HEK293T (cell line): ENCODE data around the gene NIP7.

Source experiments
- CTCF ChIA-PET: fragments of 350-600 bp; formaldehyde crosslinking; extraction: SDS; loops from one replicate; lab custom pipeline; 2021; ENCODE audit warnings: antibody characterized with exemption, inconsistent platforms; lab: Yijun Ruan, JAX
- POLR2A ChIA-PET: fragments of 350-600 bp; formaldehyde crosslinking; extraction: SDS; loops from one replicate; lab custom pipeline; 2020; ENCODE audit warnings: antibody characterized with exemption, inconsistent platforms; lab: Yijun Ruan, JAX
- DNase-seq: peaks from one replicate; pipeline ENCODE4 v3.0.0; 2012; ENCODE audit warnings: mixed read lengths; ENCODE audit errors: extremely low spot score
- ARNT ChIP-seq: fragments of 450-650 bp; IDR thresholded peaks from 2 replicates; pipeline ENCODE4 v1.6.1; 2017; ENCODE audit warnings: mild to moderate bottlenecking
- BHLHE40 ChIP-seq: fragments of 450-650 bp; IDR thresholded peaks from 2 replicates; pipeline ENCODE4 v1.6.1; 2016; ENCODE audit warnings: mild to moderate bottlenecking, moderate library complexity, borderline replicate concordance
- CTBP1 ChIP-seq: fragments of 450-650 bp; IDR thresholded peaks from 2 replicates; pipeline ENCODE4 v1.6.1; 2016; ENCODE audit warnings: borderline replicate concordance
- ELF4 ChIP-seq: fragments of 450-650 bp; IDR thresholded peaks from 2 replicates; pipeline ENCODE4 v1.6.1; 2017; ENCODE audit warnings: antibody characterized with exemption
- FOXA1 ChIP-seq: fragments of 450-650 bp; IDR thresholded peaks from 2 replicates; pipeline ENCODE4 v1.6.1; 2016; ENCODE audit warnings: mild to moderate bottlenecking
- FOXK2 ChIP-seq: fragments of 450-650 bp; IDR thresholded peaks from 2 replicates; pipeline ENCODE4 v1.6.1; 2016; ENCODE audit warnings: mild to moderate bottlenecking
- FOXM1 ChIP-seq: fragments of 450-650 bp; IDR thresholded peaks from 2 replicates; pipeline ENCODE4 v1.6.1; 2017; ENCODE audit warnings: mild to moderate bottlenecking, borderline replicate concordance
- HDGF ChIP-seq: fragments of 450-650 bp; IDR thresholded peaks from 2 replicates; pipeline ENCODE4 v1.6.1; 2017; ENCODE audit warnings: antibody characterized with exemption, borderline replicate concordance
- L3MBTL2 ChIP-seq: fragments of 450-650 bp; conservative IDR thresholded peaks from 2 replicates; pipeline ENCODE4 v1.6.1; 2016; ENCODE audit warnings: mild to moderate bottlenecking
- LEF1 ChIP-seq: fragments of 450-650 bp; IDR thresholded peaks from 2 replicates; pipeline ENCODE4 v1.6.1; 2017; ENCODE audit warnings: mild to moderate bottlenecking, borderline replicate concordance
- NFRKB ChIP-seq: fragments of 450-650 bp; IDR thresholded peaks from 2 replicates; pipeline ENCODE4 v1.6.1; 2016; ENCODE audit warnings: mild to moderate bottlenecking, moderate library complexity
- PKNOX1 ChIP-seq: fragments of 450-650 bp; IDR thresholded peaks from 2 replicates; pipeline ENCODE4 v1.6.1; 2016
- SP1 ChIP-seq: fragments of 450-650 bp; IDR thresholded peaks from 2 replicates; pipeline ENCODE4 v1.6.1; 2017
- SUZ12 ChIP-seq: fragments of 450-650 bp; IDR thresholded peaks from 2 replicates; pipeline ENCODE4 v1.6.1; 2016; ENCODE audit warnings: mild to moderate bottlenecking
- TARDBP ChIP-seq: fragments of 450-650 bp; IDR thresholded peaks from 2 replicates; pipeline ENCODE4 v1.6.1; 2016
- ZNF384 ChIP-seq: fragments of 450-650 bp; IDR thresholded peaks from 2 replicates; pipeline ENCODE4 v1.6.1; 2016

NIP7 gene

GRCh38 chr16:69316595-69317034 is 23.0 kb upstream of the NIP7 start:
- TF ChIP-seq BHLHE40 (no peak), TARDBP (no peak), L3MBTL2 (no peak), HDGF (no peak), FOXA1 (no peak), ELF4 (no peak), NFRKB (no peak), FOXM1 (no peak), FOXK2 (no peak), ZNF384 (no peak), ARNT (no peak), CTBP1 (no peak), PKNOX1 (no peak), LEF1 (no peak), SUZ12 (no peak)
- POLR2A ChIA-PET = no interaction called here
- no peak for DNase-seq
- CTCF ChIA-PET = no interaction called here

GRCh38 chr16:69318177-69318910 is 21.2 kb upstream of the NIP7 start:
- TF ChIP-seq ARNT (no peak), TARDBP (no peak), CTBP1 (no peak), FOXA1 (no peak), SP1 (no peak), ZNF384 (no peak), FOXK2 (no peak), HDGF (no peak), LEF1 (no peak), ELF4 (no peak), SUZ12 (no peak), BHLHE40 (no peak)
- ChIA-PET CTCF (no interaction called here), POLR2A (no interaction called here)
- no peak for DNase-seq

- no peak for TF ChIP-seq FOXM1
- TF ChIP-seq LEF1 = no peak
- no peak for TF ChIP-seq TARDBP
- TF ChIP-seq FOXA1 = no peak
- TF ChIP-seq ZNF384 = no peak
- TF ChIP-seq FOXK2 = no peak
- no peak for TF ChIP-seq ELF4
- TF ChIP-seq CTBP1 = no peak
- TF ChIP-seq PKNOX1 = no peak
- no peak for TF ChIP-seq BHLHE40
- no peak for TF ChIP-seq NFRKB
- TF ChIP-seq L3MBTL2 = no peak
- TF ChIP-seq HDGF = no peak
- TF ChIP-seq SP1 = no peak
- TF ChIP-seq ARNT = no peak
- no peak for TF ChIP-seq SUZ12
- DNase-seq = no peak
- ChIA-PET POLR2A (no interaction called here), CTCF (no interaction called here)
These were observed 20.7 kb upstream of the NIP7 start for GRCh38 chr16:69318911-69319289.

GRCh38 chr16:69319381-69319780 is 20.2 kb upstream of the NIP7 start:
- ChIA-PET CTCF (no interaction called here), POLR2A (interaction anchor here (1.1 kb wide), 1 partner anchor 7 kb away, joined by 3 read pairs; no protein-coding TSS in a partner anchor)
- no peak for DNase-seq
- no peak for TF ChIP-seq NFRKB
- no peak for TF ChIP-seq ARNT
- TF ChIP-seq LEF1 = no peak
- no peak for TF ChIP-seq L3MBTL2
- TF ChIP-seq TARDBP = no peak
- TF ChIP-seq PKNOX1 = no peak
- no peak for TF ChIP-seq SUZ12
- TF ChIP-seq FOXA1 = no peak
- TF ChIP-seq ELF4 = no peak
- TF ChIP-seq FOXM1 = no peak
- no peak for TF ChIP-seq CTBP1
- no peak for TF ChIP-seq ZNF384
- no peak for TF ChIP-seq FOXK2
- no peak for TF ChIP-seq HDGF
- no peak for TF ChIP-seq BHLHE40
- no peak for TF ChIP-seq SP1

- DNase-seq = no peak
- ChIA-PET CTCF (no interaction called here), POLR2A (interaction anchor here (1.1 kb wide), 1 partner anchor 8 kb away, joined by 3 read pairs; no protein-coding TSS in a partner anchor)
- TF ChIP-seq FOXA1 = no peak
- TF ChIP-seq NFRKB = no peak
- no peak for TF ChIP-seq PKNOX1
- no peak for TF ChIP-seq CTBP1
- no peak for TF ChIP-seq BHLHE40
- TF ChIP-seq ARNT = no peak
- TF ChIP-seq FOXM1 = no peak
- no peak for TF ChIP-seq FOXK2
- no peak for TF ChIP-seq HDGF
- no peak for TF ChIP-seq L3MBTL2
- TF ChIP-seq SP1 = no peak
- no peak for TF ChIP-seq TARDBP
- no peak for TF ChIP-seq ZNF384
- TF ChIP-seq LEF1 = no peak
- no peak for TF ChIP-seq ELF4
- TF ChIP-seq SUZ12 = no peak
These were observed 19.5 kb upstream of the NIP7 start for GRCh38 chr16:69319826-69320739.
